Measurements from ENCODE around the gene OLIG1. TPM values are rescaled to one million over a fixed set of nuclear protein-coding genes. Genes with fewer than 3 reads are reported as not detected.

The OLIG1 gene
- total and polyA plus RNA-seq, 10 of the 15 experiments (the other 5 are each of a cell fraction or from before 2014, with no cell fraction given) = not detected

GRCh38 chr21:33071770-33072306 is 1.9 kb downstream of the OLIG1 start:
- Histone ChIP-seq H3K27me3 (replicated peaks in 1 of 2; ENCODE audit: control insufficient read depth in 2 of 2, insufficient read depth in 2 of 2, low read length in 1 of 2) (peaks cover 13 to 49% of the 10 kb centered on the region in 2 experiments), H3K4me3 (peak overlapping the region; percentile 34; the same call in 1 of the 2 replicates), H3K4me2 (ENCODE audit: control insufficient read depth, insufficient read depth) (peak overlapping the region; percentile 54), H3K9me3 (replicated peaks; ENCODE audit: control insufficient read depth, insufficient read depth, low read length) (no peaks in the 10 kb centered on the region; the same call in 1 of the 3 replicates), H3K27ac (ENCODE audit: control insufficient read depth, insufficient read depth) (no peak overlapping the region), H3K36me3 (ENCODE audit: control insufficient read depth in 2 of 2, insufficient read depth in 2 of 2, low read length in 1 of 2) (no peaks in the 10 kb centered on the region), H2AFZ (ENCODE audit: control insufficient read depth, low read depth, low read length) (no peak overlapping the region), H3K79me2 (ENCODE audit: control insufficient read depth, insufficient read depth, low read length) (no peaks in the 10 kb centered on the region), H3K9ac (ENCODE audit: control insufficient read depth, insufficient read depth, low read length) (no peak overlapping the region), H4K20me1 (ENCODE audit: control insufficient read depth, insufficient read depth) (no peaks in the 10 kb centered on the region), H3K4me1 (ENCODE audit: control insufficient read depth, insufficient read depth, low read length) (no peaks in the 10 kb centered on the region; the same call in 1 of the 2 replicates)
- RAD21 ChIA-PET (ENCODE audit: unreplicated experiment) = no interaction called here
- CTCF ChIA-PET = no interaction called here
- FAIRE-seq = no peak
- no peak for ATAC-seq
- intact Hi-C loops (cut with micrococcal nuclease; ENCODE audit: unreplicated experiment) = loop anchor here (10.0 kb wide), 1 partner anchor 123 kb away; no protein-coding TSS in a partner anchor
- BruUV-seq (replicated peaks) = no TSS peak
- in situ Hi-C loops (cut with MboI) = no loop called here
- SMC1A ChIA-PET (ENCODE audit: uncharacterized antibody, unreplicated experiment) = no interaction called here
- WGBS (ENCODE audit: insufficient coverage, insufficient replicate concordance, low lambda C conversion rate, missing lambda C conversion rate) = 9% methylated on average over 38 of the region's 38 CpGs
- DNase-seq (ENCODE audit: low read depth, low spot score) = no peak
- POLR2A ChIA-PET = no interaction called here
- TF ChIP-seq POLR2AphosphoS2 (IDR thresholded peaks at IDR 0.05; ENCODE audit: low read depth, low read length) (no peak), GABPA (IDR thresholded peaks at IDR 0.05; ENCODE audit: low read depth) (no peak), MTA3 (IDR thresholded peaks at IDR 0.05; ENCODE audit: borderline replicate concordance, low read length) (no peak), EZH2 (IDR thresholded peaks at IDR 0.05; ENCODE audit: borderline replicate concordance, control insufficient read depth, low read depth, low read length) (0 out of 2 replicates have a peak, but pooled peaks have one; percentile 93), BCLAF1 (IDR thresholded peaks at IDR 0.05) (no peak), RAD51 (IDR thresholded peaks at IDR 0.05) (no peak)
